ENCODE results near the gene PLA2G12A. TPM values are rescaled to one million over a fixed set of nuclear protein-coding genes. Genes with fewer than 3 reads are reported as not detected.

The PLA2G12A gene
- total RNA-seq, 1 experiment from 2014 or later: 47.3 TPM

DNA sequence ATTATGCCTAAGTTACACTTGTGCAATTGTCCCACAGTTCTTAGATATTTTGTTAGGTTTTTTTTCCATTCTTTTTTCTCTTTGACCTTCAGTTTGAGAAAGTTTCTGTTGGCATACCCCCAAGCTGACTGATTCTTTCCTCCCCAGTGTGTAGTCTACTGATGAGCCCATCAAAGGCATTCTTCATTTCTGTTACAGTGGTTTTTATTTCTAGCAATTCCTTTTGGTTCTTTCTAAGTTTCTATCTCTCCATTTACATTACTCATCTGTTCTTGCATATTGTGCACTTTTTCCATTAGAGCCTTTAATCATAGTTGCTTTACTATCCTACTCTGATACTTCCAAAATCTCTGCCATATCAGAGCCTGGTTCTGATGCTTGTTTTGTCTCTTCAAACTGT, 58.5 kb downstream of the PLA2G12A start:
- no peaks in the 10 kb centered on the region for H3K4me1 Mint-ChIP-seq
- Histone ChIP-seq H2AFZ (ENCODE audit: low read length) (no peak overlapping the region), H3T11ph (ENCODE audit: low read length) (no peak overlapping the region), H3K9ac (ENCODE audit: extremely low read depth, insufficient read length, low read length) (no peak overlapping the region), H3K79me1 (ENCODE audit: insufficient read depth, low read depth, low read length, poor library complexity, severe bottlenecking) (no peaks in the 10 kb centered on the region), H2BK12ac (ENCODE audit: insufficient read length, low read depth, low read length) (no peak overlapping the region), H3K18ac (ENCODE audit: insufficient read length, low read depth, low read length) (no peak overlapping the region), H3K79me2 (ENCODE audit: insufficient read depth, low read length) (no peaks in the 10 kb centered on the region), H2BK5ac (ENCODE audit: insufficient read length, low read length) (no peak overlapping the region), H4K20me1 (ENCODE audit: control insufficient read depth, insufficient read depth, insufficient read length) (no peaks in the 10 kb centered on the region), H4K91ac (ENCODE audit: insufficient read length, low read depth, low read length) (no peak overlapping the region), H3K14ac (ENCODE audit: insufficient read depth, low read length) (no peak overlapping the region), H3K4me2 (ENCODE audit: insufficient read depth, insufficient read length, low read length) (no peak overlapping the region), H3K23ac (ENCODE audit: insufficient read length, low read depth, low read length) (no peak overlapping the region), H3K4me1 (ENCODE audit: insufficient read depth, low read length) (no peaks in the 10 kb centered on the region), H2BK120ac (ENCODE audit: low read depth, low read length, poor library complexity, severe bottlenecking) (no peak overlapping the region), H2BK15ac (ENCODE audit: low read depth, low read length) (no peak overlapping the region), H4K8ac (replicated peaks; ENCODE audit: insufficient read length, low read depth, low read length) (no peak overlapping the region), H3K9me3 (ENCODE audit: control insufficient read depth, low read depth, low read length) (no peaks in the 10 kb centered on the region), H4K5ac (ENCODE audit: insufficient read length, low read depth, low read length) (no peak overlapping the region), H3K56ac (ENCODE audit: insufficient read length, low read depth, low read length) (no peak overlapping the region), H3K23me2 (ENCODE audit: insufficient read length, low read depth, low read length, poor library complexity, severe bottlenecking) (no peaks in the 10 kb centered on the region), H2BK20ac (ENCODE audit: low read depth, low read length, poor library complexity, severe bottlenecking) (no peak overlapping the region), H3K27me3 (ENCODE audit: insufficient read depth, low read length) (no peaks in the 10 kb centered on the region), H2AK5ac (ENCODE audit: insufficient read length, low read length) (no peak overlapping the region), H3K4ac (ENCODE audit: low read depth, low read length) (no peak overlapping the region), H3K27ac (ENCODE audit: insufficient read length, low read depth, low read length) (no peak overlapping the region)
- no peak overlapping the region for H3K27ac Mint-ChIP-seq
- DNase-seq: no peak
- peaks cover 0 to 3% of the 10 kb centered on the region in 2 experiments; a peak in 1 of 5 replicates for H3K9me3 Mint-ChIP-seq
- no peak overlapping the region for H3K4me3 Mint-ChIP-seq
- no peaks in the 10 kb centered on the region; the same call in 1 of the 2 replicates for H3K27me3 Mint-ChIP-seq (ENCODE audit: low read depth)
- TF ChIP-seq, protein P1, sequence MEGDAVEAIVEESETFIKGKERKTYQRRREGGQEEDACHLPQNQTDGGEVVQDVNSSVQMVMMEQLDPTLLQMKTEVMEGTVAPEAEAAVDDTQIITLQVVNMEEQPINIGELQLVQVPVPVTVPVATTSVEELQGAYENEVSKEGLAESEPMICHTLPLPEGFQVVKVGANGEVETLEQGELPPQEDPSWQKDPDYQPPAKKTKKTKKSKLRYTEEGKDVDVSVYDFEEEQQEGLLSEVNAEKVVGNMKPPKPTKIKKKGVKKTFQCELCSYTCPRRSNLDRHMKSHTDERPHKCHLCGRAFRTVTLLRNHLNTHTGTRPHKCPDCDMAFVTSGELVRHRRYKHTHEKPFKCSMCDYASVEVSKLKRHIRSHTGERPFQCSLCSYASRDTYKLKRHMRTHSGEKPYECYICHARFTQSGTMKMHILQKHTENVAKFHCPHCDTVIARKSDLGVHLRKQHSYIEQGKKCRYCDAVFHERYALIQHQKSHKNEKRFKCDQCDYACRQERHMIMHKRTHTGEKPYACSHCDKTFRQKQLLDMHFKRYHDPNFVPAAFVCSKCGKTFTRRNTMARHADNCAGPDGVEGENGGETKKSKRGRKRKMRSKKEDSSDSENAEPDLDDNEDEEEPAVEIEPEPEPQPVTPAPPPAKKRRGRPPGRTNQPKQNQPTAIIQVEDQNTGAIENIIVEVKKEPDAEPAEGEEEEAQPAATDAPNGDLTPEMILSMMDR (conservative IDR thresholded peaks at IDR 0.05): no peak
- H3K36me3 Mint-ChIP-seq (ENCODE audit: insufficient read depth in 1 of 3, low read depth in 3 of 3): peaks cover 0 to 10% (median 0%) of the 10 kb centered on the region in 3 experiments; a peak in 4 of 7 replicates

All from H9 (cell line).